HUDEP-2 (cell line): ENCODE data around the gene ZNF44.

Source experiments
- DNase-seq, 76 experiments: peaks; one replicate each; lab custom pipeline; 2025; ENCODE audit not compliant: unreplicated experiment in 76 of 76; lab: John Stamatoyannopoulos, UW

ZNF44 gene

DNA sequence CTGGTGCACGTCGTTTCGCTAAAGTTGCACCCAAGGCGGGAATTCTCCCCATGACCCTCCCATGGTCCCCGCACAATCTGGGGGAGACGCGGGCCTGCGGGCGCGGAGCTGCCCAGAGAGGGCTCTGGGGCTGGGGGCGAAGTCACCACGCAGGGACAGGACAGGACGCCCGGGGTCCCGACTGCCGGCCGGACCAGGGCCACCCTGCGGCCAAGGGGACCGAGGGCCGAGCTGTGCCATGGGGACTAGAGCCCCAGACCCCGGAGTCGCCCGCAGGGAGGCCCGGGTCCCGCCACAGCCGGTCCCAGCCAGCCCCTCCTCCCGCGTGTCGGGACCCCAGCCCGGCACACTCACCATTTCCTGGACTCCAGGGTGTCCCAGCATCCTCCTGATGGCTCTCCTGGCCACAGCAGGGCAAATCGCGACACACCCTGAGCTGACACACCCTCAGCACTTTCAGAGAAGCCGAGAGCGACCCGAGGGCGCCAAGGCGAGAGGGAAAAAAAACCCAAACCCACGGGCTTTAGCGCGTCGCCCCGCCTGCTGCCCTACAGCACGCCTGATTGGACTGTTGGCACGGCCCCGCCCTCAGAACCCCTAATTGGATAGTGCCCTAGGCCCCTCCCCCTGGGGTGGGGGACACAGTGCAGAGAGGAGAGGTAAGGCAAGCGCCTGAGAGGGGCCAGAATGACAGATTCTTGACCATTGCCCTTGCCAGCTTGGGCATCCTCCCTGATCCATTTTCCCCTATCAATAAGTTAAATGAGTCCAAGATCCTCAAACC is 28.6 kb downstream of the ZNF44 start:
- DNase-seq = no peak

DNA sequence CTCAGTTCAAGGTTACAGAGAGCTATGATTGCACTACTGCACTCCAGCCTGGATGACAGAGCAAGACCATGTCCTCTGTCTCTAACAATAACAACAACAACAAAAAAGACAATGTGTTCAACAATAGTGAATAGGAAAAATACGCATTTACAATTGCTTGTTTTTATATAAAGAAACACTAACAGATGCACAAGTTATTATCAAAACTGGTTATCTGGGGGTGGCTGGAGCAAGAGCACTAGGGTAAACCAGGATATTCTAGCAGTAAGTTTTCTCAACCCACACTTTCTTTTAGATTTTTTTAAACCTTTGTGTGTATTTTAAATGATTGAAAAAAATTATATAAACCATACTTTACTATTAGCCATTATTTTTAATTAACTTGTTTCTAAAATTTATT is 33.1 kb downstream of the ZNF44 start:
- no peak for DNase-seq

DNA sequence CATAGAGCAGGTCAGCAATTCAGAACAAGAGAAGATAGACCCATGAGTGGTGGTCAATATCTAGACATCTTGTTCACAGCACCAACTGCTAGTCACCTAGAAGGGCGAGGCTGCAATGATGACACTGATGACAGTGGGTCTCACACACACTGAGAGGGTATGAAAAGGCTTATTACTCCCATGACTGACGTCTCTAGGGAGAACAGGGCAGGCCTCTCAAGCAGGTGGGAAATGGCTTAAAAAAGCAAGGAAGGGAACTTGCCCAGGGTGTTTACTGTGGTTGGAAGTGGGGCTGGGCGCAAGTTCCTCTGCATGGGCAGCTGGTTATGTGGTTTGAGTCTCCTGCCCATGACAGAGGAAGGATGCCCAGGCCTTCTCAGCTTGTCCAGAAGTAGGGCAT is 33.8 kb downstream of the ZNF44 start:
- no peak for DNase-seq

DNA sequence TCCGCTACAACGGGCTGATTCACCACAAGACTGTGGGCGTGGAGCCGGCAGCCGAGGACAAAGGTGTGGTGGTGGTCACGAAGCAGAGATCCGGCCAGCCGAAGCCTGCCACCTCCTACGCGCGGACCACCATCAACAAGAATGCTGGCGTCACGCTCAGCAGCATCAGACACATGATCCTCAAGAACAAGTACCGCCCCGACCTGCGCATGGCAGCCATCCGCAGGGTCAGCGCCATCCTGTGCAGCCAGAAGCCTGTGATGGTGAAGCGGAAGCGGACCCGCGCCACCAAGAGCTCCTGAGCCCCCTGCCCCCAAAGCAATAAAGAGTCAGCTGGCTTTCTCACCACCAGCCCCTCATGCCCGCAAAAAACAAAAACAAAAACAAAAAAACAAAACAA is 34.4 kb downstream of the ZNF44 start:
- DNase-seq = no peak

DNA sequence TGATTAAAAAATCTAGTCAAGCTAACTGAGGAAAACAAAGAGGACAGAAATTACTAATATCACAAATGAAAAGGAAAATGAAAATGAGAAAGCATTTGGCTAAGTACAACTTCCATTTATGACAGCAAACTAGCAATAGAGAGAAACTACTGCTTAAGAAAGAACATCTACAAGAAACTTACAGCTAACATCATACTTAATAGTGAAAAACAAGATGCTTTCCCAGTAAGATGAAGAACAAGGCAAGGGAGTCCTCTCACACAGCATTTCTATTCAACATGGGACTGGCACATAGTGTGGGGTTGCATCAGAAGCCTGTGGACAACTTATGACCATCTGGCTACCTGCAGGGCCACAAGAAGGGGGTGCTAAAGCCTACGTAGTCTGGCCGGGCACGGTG is 39.3 kb downstream of the ZNF44 start:
- no peak for DNase-seq

DNA sequence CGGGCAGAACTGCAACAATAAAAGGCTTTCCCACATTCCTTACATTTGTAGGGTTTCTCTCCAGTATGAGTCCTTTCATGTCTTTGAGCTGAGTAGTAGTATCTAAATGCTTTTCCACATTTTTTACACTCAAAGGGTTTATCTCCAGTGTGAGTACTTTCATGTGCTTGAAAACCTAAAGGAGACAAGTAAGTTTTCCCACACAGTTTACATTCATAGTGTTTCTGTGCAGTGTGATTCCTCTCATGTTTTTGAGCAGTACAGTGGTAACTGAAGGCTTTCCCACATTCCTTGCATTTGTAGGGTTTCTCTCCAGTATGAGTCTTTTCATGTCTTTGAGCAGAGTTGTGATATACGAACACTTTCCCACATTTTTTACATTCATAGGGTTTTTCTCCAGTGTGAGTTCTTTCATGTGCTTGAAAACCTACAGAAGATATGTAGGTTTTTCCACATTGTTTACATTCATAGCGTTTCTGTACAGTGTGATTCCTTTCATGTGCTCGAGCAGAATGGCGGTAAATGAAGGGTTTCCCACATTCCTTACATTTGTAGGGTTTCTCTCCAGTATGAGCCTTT is 47.0 kb downstream of the ZNF44 start:
- no peak for DNase-seq

DNA sequence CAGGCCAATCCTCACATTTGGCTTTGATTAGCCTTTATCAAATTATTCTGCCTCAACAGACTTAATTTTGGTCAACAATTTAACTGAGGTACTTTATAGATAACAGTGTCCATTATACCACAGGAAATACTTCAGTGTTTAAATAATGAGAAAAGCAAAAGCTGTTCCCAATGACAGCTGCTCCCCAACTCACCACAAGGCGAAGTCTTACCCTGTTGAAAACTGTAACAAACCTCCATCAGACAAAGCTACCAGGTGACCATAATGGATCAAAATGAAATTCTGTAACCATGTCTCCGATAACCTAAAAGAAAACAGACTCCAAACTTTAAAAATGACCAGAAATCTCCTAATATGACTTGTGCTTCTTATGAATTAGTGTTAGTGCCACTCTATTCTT is 50.3 kb downstream of the ZNF44 start:
- DNase-seq = no peak

DNA sequence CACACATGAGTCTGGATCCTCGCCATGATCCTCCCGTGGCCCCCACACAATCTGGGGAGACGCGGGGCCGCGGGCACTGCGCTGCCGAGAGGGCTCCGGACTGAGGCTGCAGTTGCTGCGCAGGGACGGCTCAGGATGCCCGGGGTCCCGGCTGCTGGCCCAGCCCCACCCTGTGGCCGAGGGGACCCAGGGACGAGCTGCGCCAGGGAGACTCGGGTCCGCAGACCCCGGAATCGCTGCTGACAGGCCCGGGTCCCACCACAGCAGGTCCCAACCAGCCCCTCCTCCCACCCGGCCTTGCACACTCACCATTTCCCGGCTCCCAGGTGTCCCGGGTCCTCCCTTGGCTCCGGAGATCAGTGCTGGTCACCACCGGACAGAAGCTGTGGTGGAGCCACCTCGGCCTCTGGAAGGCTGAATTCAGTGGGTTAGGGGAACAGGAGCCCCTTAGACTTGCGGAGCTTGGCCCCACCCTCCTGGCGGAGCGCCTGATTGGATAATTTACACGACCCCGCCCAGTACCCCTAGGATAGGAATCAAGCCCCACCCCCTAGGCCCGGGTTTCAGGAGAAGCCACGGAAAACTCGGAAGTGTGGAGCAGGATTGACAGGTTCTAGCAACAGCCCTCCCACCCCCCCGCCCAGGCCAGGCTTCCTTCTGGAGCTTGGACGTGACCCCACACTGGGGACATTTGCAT is 57.4 kb downstream of the ZNF44 start:
- DNase-seq = no peak

DNA sequence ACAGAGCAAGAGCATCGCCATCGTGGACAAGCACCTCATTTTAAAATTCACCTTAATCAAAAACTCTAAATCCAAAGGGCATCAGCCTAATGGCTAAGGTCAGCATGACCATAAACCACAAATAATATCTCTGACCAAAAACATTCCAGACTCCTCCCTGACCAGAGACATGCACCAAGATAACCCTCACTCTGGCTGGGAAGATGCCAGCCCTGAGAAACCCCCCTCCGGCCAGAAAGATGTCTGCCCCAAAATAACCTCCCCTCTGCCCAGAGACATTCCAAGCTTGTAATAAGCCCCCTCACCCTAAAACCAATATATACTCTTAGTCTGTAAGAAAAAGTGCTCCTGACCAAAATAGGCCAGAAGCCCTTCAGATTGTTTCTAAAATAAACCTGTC is 61.7 kb downstream of the ZNF44 start:
- no peak for DNase-seq

DNA sequence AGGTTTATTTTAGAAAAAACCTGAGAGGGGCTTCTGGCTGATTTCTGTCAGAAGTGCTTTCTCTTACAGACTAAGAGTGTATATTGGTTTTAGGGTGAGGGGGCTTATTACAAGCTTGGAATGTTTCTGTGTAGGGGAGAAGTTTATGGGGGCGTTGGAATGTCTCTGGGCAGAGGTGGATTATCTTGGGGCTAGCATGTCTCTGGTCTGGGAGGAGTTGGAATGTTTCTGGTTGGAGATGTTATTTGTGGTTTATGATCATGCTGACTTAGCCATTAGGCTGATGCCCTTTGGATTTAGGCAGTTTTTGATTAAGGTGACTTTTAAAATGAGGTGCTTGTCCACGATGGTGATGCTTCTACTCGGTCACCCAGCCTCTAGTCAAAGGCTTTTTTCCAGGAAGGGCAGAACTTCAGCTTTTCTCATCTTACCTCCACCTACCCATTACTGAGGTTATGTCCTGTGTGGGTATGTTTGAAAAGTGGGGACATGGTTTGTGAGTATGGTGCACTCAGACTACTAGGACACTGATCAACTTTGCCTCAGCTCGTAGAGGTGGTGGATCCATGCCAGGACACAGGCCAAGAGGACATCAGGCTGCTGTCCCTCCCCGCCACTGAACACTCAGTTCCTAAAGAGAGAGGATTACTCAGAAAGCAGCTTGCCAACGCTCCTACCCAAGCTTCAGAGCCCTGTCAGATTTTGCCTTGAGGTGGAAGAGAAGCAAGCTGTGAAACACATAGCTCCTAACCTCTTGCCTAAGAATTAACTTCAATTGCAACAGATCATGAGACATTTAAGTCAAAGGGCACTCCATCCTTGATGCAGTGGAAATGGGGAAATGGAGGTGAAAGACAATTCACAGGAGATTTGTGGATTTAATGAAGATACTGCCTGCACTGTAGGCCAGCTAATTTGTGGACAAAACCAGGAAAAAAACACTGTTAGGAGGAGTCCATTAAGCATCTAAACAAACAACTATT is 63.6 kb downstream of the ZNF44 start:
- DNase-seq = no peak

DNA sequence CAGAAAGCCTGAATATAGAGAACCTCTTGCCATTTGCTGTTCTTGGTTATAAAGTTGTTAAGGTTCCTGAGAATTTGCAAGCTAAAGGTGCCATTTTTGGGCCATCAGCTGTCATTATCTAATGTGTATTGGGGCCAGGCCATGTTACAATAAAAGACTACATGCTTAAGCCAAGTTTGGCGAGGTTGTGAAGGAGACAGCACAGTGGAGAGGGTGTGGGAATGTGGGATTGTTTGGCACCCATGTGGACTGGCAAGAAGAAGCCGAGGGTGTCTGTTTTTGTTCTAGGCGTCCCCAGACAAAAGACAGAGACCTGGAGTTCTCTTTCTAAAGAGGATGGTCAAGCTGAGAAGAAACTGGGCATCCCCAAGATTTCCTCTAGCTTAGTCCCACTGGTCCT is 64.7 kb downstream of the ZNF44 start:
- DNase-seq = no peak

DNA sequence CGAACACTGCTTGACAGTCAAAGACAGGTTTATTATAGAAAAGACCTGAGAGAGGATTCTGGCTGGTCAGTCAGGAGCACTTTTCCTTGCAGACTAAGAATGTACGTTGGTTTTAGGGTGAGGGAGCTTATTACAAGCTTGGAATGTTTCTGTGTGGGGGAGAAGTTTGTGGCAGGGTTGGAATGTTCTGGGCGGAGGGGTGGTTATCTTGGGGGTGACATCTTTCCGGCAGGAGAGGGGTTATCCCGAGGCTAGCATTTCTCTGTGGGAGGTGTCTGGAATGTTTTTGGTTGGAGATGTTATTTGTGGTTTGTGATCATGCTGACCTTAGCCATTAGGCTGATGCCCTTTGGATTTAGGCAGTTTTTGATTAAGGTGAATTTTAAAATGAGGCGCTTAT is 70.0 kb downstream of the ZNF44 start:
- no peak for DNase-seq

DNA sequence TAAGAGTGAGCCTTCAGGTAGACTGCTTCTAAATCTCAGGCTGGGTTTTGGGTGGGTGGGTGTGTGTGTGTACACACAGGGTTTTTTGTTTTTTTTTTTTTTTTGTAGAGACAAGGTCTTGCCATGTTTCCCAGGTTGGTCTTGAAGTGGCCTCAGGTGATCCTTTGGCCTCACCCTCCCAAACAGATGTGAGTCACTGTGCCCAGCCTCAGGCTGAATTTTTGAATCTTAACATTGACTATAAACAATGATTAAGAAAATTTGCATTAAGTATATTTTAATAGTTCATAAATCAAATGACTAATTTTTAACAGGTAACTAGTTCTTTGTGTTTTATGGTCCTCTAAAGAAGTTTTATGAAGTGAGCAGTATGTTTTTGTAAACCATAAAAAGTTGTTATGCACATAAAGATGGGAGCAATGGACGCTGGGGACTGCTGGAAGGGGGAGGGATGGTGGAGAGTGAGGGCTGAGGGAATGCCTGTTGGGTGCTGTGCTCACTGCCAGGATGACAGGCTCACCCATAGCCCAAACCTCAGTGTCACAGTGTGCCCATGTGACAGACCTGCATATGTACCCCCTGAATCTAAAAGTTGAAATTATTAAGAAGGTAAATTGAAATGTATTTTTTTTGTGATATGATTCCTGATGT is 71.6 kb downstream of the ZNF44 start:
- no peak for DNase-seq
